ENCODE measurements around the gene TROAP.

Gene TROAP

DNA sequence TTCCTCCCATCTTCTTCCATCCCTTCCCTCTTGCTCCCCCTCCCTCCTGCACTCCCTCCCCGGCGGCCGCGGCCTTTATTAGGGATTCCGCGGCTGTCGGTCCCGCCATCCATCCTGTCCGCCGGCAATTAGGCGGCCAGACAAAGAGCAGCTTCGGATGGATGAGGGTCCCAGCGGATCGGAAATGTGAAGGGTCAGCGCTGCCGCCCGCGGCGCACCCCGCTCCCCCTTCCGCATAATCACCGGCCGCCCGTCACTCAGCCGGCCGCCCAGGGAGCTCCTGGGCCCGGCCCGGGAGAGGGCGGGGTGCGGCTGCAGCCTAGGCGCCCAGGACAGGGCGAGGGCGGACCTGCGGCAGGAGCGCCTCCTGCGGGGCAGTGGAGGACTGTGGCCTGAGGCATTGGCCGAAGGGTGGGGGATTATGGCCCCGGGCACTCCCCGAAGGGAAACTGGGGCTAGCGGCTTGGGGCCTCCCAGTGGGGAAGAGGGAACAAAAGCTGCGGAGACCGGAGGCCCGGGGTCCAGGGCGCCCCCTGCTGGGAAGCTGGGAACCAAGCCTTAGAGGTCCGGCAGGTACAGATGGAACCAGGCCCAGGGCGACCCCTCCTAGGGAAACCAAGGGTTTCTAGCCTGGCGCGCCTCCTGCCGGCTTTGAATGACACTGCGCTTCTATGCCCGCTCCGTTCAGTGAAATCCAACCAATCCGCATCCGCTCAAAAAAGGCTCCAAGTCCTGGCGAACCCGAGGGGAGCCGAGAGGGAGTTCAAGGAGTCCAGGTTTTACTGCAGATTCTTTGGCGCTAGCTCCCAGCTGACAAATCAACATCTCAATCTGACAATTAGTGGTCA is 19.2 kb downstream of the TROAP start:
- peak; percentile 37 for DNase-seq (ENCODE audit: low read depth)

DNA sequence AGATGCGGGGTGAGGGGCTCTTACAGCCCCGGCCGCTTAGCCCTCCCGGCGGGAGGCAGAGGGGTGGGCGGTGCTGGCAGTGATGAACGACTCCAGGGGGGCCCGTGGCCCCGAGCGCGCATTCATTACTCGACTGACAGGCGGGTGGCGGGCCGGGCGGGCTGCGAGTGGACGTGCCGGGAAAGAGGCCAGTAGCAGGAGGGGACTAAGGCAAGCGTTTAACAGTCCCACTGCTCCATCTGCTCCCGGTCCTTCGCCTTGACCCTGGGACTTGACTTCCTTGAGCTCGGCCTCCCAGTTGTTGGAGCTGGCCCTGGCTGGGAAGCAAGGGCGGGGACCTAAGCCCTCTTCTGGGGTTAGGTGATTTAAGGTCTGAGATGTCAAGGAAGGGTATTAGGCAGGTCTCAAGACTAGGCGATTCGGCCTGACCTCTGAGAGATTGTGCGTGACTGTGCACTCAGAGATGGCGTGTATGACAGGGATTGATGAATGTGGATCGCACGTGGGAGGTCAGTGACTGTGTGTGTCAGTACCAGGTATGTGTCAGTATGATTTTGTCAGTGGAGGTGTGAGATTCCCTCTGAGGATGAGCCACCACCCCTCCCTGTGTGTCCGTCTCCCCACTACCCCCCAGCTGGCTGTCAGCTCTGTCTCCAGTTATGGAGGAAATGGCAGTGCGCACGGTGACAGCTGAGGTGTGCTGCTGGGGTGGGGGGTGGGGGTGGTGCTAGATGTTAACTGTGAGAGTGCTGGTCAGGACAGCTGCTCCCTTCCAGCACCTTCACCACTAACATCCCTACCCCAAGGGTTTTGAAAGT is 20.1 kb downstream of the TROAP start:
- DNase-seq (ENCODE audit: low read depth), result no peak

GRCh38 chr12:49344486-49345050 is 21.5 kb downstream of the TROAP start:
- DNase-seq (ENCODE audit: low read depth), result no peak

DNA sequence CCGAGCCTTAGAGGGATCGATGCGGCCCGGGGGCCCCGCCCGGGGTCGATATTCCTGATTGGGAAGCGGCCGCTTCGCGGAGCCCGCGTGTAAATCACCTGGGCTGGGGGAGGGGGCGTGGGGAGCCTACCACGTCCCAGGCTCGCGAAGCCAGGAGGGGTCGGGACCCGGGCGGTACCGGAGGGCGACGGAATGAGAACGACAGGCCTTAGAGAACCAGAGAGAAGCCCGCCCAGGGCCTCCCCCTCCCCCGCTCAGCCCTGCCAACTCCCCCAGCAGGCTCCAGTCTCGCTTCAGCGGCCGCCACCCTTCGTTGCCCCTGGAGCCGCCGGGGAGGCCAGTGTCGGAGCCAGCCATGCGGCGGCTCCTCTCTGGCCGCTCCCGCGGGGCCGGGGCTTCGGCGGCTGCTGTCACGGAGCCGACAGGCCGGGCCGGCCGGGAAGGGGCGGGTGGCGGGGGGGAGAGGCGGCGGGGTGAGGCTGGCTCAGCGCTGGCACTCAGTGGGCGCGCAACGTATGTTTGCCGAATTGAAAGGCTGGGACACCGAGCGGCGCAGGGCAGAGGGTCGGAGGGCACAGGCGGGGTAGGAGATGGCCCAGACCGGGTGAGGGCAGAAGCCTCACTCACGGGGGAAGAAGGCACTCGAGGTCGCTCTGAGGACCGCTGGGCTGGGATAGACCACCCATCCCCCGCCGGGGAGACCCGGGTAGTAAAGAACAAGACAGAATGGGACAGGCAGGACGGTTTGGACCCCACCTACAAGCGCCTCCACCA is 22.2 kb downstream of the TROAP start:
- no peak for DNase-seq (ENCODE audit: low read depth)

DNA sequence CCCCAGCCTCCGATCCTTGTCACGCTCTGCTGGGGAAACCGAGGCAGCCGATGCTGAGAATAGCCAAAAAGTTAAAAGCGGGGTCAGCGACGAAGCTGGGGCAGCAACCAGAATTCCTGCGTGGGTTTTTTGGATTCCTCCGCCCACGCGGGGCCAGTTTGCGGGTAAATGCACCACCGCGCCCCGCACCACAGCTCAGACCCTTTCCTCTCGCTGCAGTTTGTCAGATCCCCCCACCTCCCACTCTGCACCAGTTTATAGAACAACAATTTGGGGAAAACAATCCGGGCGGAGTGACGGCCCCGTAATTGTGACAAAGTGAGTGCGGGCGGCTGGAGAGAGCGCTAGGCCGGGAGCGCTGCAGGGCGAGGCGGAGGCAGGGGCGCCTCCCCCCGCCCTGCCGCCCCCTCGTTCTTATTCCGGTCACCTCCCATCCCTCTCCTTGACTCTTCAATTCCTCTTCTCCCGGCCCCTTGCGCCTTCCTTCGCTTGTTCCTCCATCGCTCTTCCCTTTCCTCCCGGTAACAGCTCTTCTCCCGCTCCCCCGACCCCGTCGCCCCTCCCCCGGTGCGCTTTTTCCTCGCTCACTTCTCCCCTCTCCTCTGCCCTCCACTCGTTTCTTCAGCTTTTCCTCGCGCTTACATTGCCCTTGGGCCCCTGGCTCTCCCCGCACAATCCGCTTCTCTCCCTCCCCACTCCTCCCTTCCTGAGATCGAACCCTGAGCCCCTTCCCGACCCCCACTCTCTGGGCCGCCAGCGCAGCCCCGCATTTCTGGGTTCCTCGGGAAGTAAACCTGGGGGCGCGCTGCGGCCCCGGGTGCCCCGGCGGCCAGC is 23.0 kb downstream of the TROAP start:
- no peak for DNase-seq (ENCODE audit: low read depth)

- no peak for DNase-seq (ENCODE audit: low read depth)
Measured at GRCh38 chr12:49346659-49347310, 23.7 kb downstream of the TROAP start, which contains the start of gene DNAJC22. DNAJC22 (plus strand) TSS chr12:49346888; CDS start chr12:49348873, 1,985 bp downstream.

DNA sequence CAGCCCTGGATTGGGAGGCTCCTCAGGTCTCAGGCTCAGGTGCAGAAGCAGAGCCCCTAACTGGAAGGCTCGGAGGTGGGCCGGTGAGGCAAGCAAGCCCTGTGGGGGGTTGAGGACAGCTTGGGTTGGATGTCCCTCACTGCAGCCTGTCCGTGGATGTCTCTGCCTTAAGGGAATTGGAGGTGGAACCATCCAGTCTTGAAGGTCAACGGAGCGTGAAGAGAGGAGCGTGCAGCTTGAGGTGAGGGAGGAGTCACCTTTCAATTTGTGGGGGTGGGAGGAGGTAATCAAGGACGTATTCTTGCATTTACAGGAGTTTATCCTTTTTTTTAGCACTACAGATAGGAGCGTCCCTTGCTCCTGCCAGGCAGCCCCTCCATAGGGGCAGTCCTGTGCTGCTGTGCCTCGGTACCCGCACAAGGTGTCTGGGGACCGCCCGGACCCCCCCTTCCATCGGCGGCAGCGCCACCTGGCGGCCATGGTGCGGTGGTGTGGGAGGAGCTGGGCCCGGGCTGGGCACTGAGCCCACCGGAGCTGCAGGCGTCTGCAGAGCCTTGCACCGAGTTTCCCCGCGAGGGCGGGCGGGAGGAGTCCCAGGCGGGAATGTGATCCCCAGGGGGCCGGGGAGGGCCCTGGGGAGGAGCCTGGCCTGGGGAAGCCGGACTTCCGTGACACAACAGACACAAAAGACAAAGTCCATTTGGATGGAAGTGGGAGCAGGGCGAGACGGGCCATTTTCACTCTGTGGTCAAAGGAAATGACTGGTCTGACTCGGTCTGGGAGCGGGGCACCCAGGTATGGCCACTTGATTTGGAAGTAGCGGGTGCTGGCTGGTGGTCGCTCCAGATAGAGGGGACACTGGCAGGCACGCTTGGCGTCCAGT is 24.5 kb downstream of the TROAP start:
- peak; percentile 79 for DNase-seq (ENCODE audit: low read depth)

GRCh38 chr12:49348781-49349180 is 25.7 kb downstream of the TROAP start:
- no peak for DNase-seq (ENCODE audit: low read depth)

DNA sequence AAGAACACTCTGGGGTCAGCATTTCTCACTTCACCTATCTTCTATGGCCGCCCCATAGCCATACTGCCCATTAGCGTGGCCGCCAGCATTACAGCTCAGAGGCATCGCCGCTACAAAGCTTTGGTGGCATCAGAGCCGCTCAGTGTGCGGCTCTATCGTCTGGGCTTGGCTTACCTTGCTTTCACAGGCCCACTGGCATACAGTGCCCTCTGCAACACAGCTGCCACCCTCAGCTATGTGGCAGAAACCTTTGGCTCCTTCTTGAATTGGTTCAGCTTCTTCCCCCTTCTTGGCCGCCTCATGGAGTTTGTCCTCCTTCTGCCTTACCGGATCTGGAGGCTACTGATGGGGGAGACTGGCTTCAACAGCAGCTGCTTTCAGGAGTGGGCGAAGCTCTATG is 26.2 kb downstream of the TROAP start:
- DNase-seq (ENCODE audit: low read depth), result no peak

- DNase-seq (ENCODE audit: low read depth), result no peak
Measured at GRCh38 chr12:49352351-49352750, 29.3 kb downstream of the TROAP start.

GRCh38 chr12:49355913-49356312 is 32.9 kb downstream of the TROAP start:
- DNase-seq (ENCODE audit: low read depth), result no peak

DNA sequence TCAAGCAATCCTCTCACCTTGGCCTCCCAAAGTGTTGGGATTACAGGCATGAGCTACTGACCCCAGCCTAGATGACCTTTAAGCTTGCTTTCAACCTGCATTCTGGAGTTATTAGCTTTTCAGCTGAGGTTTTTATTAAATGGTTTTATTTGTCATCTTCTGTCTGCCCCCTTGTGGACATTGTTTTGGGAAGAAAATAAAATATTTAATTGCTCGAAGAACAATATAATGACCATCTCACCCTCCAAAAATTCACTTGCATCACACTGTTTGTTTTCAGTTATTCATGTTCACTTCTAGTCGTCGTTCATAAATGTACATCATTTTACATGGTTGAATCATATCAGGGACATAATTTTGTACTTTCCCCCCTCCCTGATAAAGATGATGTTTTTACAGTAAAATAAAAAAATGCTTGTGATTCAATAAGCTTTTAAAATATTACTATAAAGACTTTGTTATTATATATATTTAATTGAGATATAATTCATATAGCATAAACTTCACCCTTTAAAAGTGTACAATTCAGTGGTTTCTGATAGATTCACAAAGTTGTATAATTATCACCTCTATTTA is 34.1 kb downstream of the TROAP start:
- peak; percentile 65 for DNase-seq (ENCODE audit: low read depth)

DNA sequence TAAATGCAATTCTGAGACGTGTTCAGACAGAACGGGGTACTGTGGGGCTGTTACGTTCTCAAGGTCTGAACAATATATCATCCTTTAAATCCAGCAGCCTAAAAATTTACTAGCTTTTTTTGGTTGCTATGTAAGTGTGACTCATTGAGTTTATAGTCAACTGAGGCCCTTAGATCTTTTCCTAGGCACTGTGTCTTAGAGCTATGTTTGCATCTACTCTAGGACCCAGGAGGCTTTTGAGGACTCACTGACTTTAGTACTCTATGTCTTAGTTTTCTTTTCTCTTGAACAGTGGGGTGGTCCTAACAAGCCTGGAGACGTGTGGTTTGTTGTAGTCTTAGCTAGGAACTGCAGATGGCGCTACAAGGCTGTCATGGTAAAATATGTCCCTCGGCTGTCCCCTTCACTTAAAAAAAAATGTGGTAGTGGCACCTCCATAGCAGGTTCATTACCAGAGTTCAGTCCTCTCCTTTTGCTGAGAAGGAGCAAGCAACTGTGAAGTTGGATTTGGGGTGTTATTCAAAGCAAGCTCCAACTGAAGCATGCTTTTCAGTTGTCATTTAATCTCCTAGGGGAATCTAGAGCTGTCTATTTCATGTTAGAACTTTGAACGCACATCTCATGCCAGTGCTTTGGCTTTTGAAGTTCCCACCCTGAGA is 35.6 kb downstream of the TROAP start:
- peak; percentile 49 for DNase-seq (ENCODE audit: low read depth)

DNA sequence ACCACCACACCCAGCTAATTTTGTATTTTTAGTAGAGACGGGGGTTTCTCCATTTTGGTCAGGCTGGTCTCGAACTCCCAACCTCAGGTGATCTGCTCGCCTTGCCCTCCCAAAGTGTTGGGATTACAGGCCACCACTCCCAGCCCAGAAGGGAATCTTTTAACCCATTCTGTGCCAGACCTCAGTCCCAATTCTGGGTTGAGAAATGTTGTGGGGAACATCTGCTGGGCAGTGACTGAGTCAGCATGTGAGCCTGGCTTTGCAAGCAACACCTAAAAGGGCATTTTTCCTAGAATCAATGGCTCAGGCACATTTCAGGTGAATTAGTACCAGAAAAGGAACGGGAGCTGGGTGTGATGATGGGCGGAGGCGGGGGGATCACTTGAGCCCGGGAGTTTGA is 36.6 kb downstream of the TROAP start:
- DNase-seq (ENCODE audit: low read depth), result no peak

DNA sequence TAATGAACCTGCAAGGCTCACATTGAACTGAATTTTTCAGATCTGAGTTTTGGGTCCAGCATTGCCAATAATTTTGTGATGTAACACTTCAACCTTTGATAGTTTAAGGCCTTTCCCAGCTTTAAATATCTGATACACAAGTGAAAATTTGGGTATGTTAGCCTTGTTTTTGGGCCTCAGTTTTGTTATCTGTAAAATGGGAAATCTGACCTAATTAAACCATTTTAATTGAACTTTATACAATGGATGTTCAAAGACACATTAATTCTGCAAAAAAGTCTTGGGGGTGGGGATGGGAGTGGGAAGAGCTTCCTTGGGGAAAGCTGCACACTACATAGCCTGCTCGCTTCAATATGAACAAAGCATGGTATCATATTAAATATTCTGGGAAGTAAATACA is 39.0 kb downstream of the TROAP start:
- DNase-seq (ENCODE audit: low read depth), result no peak

GRCh38 chr12:49364989-49365388 is 41.9 kb downstream of the TROAP start:
- DNase-seq (ENCODE audit: low read depth), result peak; percentile 81

DNA sequence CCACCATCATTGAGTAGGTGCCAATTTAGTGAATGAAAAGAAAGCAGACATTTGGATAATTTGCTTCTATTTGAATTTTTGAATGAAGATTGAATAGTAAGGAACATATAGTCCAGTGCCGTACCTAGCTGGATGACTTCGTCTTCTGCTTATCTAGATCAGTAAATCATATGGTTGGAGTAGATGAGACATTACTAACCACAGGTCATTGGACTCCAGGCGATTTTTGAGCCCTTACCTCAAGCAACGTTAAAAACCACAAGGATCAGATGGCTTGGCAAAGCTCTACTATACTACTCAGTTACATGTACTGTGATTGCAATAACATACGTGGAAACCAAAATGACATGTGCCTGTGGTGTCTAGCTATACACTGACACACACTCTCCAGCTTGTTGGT is 42.5 kb downstream of the TROAP start:
- peak; percentile 61 for DNase-seq (ENCODE audit: low read depth)

- DNase-seq (ENCODE audit: low read depth), result no peak
Measured at GRCh38 chr12:49366096-49366651, 43.1 kb downstream of the TROAP start.

Data from fibroblast of gingiva (primary cell).